ENCODE measurements around the gene HEYL.

Gene HEYL

GRCh38 chr1:39683591-39684312, 44.3 kb upstream of the HEYL start:
- Histone ChIP-seq H3K27me3 (replicated peaks; ENCODE audit: insufficient read depth, low read length) (no peaks in the 10 kb centered on the region), H3K36me3 (replicated peaks; ENCODE audit: insufficient read depth, low read length) (no peaks in the 10 kb centered on the region), H3K79me2 (ENCODE audit: low read length) (no peaks in the 10 kb centered on the region), H3K9me2 (replicated peaks; ENCODE audit: insufficient read depth, low read length) (no peaks in the 10 kb centered on the region), H3K27ac (ENCODE audit: low read length) (no peak overlapping the region), H3F3A (ENCODE audit: insufficient read depth, low read length) (peaks cover 23% of the 10 kb centered on the region), H3K4me3 (ENCODE audit: low read length) (no peak overlapping the region), H3K4me1 (ENCODE audit: low read length) (peaks cover 27% of the 10 kb centered on the region), H2AFZ (ENCODE audit: low read length) (no peak overlapping the region), H4K20me1 (ENCODE audit: insufficient read depth, low read length) (no peaks in the 10 kb centered on the region), H3K9me3 (replicated peaks; ENCODE audit: insufficient read depth, low read length) (no peaks in the 10 kb centered on the region), H3K4me2 (ENCODE audit: low read depth, low read length) (no peak overlapping the region), H3K9ac (ENCODE audit: low read length) (no peak overlapping the region)
- DNase-seq, result no peak
- TF ChIP-seq CTCF (IDR thresholded peaks at IDR 0.05; ENCODE audit: low read length), result no peak
- no peak for TF ChIP-seq EZH2phosphoT487 (IDR thresholded peaks at IDR 0.05; ENCODE audit: low read length)
- TF ChIP-seq EZH2 (optimal IDR thresholded peaks at IDR 0.05; ENCODE audit: low read depth, low read length), result no peak

GRCh38 chr1:39681999-39682398, 42.6 kb upstream of the HEYL start:
- H4K20me1 ChIP-seq (ENCODE audit: insufficient read depth, low read length), result no peaks in the 10 kb centered on the region
- H3K27me3 ChIP-seq (replicated peaks; ENCODE audit: insufficient read depth, low read length), result no peaks in the 10 kb centered on the region
- H3K79me2 ChIP-seq (ENCODE audit: low read length), result no peaks in the 10 kb centered on the region
- H3K4me1 ChIP-seq (ENCODE audit: low read length), result peaks cover 27% of the 10 kb centered on the region
- H3K9me2 ChIP-seq (replicated peaks; ENCODE audit: insufficient read depth, low read length), result no peaks in the 10 kb centered on the region
- no peak for TF ChIP-seq EZH2 (optimal IDR thresholded peaks at IDR 0.05; ENCODE audit: low read depth, low read length)
- no peak for TF ChIP-seq EZH2phosphoT487 (IDR thresholded peaks at IDR 0.05; ENCODE audit: low read length)
- TF ChIP-seq CTCF (IDR thresholded peaks at IDR 0.05; ENCODE audit: low read length), result no peak
- H3K9me3 ChIP-seq (replicated peaks; ENCODE audit: insufficient read depth, low read length), result no peaks in the 10 kb centered on the region
- no peak for DNase-seq
- H3K4me3 ChIP-seq (ENCODE audit: low read length), result no peak overlapping the region
- peak overlapping the region; percentile 15; the same call in 1 of the 2 replicates for H2AFZ ChIP-seq (ENCODE audit: low read length)
- H3K9ac ChIP-seq (ENCODE audit: low read length), result no peak overlapping the region; the same call in 1 of the 2 replicates
- peak overlapping the region; percentile 85; the same call in 1 of the 2 replicates for H3K27ac ChIP-seq (ENCODE audit: low read length)
- H3K36me3 ChIP-seq (replicated peaks; ENCODE audit: insufficient read depth, low read length), result no peaks in the 10 kb centered on the region
- peaks cover 23% of the 10 kb centered on the region for H3F3A ChIP-seq (ENCODE audit: insufficient read depth, low read length)
- peak overlapping the region; percentile 85; the same call in 1 of the 2 replicates for H3K4me2 ChIP-seq (ENCODE audit: low read depth, low read length)

- no peaks in the 10 kb centered on the region for H4K20me1 ChIP-seq (ENCODE audit: insufficient read depth, low read length)
- H3K36me3 ChIP-seq (replicated peaks; ENCODE audit: insufficient read depth, low read length), result no peaks in the 10 kb centered on the region
- peak overlapping the region; percentile 48; the same call in 1 of the 2 replicates for H3K9ac ChIP-seq (ENCODE audit: low read length)
- TF ChIP-seq EZH2 (optimal IDR thresholded peaks at IDR 0.05; ENCODE audit: low read depth, low read length) (no peak), EZH2phosphoT487 (IDR thresholded peaks at IDR 0.05; ENCODE audit: low read length) (no peak), CTCF (IDR thresholded peaks at IDR 0.05; ENCODE audit: low read length) (no peak)
- H3K27ac ChIP-seq (ENCODE audit: low read length), result peak overlapping the region; percentile 85
- H3K9me3 ChIP-seq (replicated peaks; ENCODE audit: insufficient read depth, low read length), result no peaks in the 10 kb centered on the region
- no peaks in the 10 kb centered on the region for H3K79me2 ChIP-seq (ENCODE audit: low read length)
- H3K27me3 ChIP-seq (replicated peaks; ENCODE audit: insufficient read depth, low read length), result no peaks in the 10 kb centered on the region
- H3F3A ChIP-seq (ENCODE audit: insufficient read depth, low read length), result peaks cover 23% of the 10 kb centered on the region
- H2AFZ ChIP-seq (ENCODE audit: low read length), result peak overlapping the region; percentile 32
- H3K4me1 ChIP-seq (ENCODE audit: low read length), result peaks cover 27% of the 10 kb centered on the region
- H3K9me2 ChIP-seq (replicated peaks; ENCODE audit: insufficient read depth, low read length), result no peaks in the 10 kb centered on the region
- H3K4me2 ChIP-seq (ENCODE audit: low read depth, low read length), result peak overlapping the region; percentile 85
- DNase-seq, result peak; percentile 80
- H3K4me3 ChIP-seq (ENCODE audit: low read length), result peak overlapping the region; percentile 47
Observed at GRCh38 chr1:39681294-39681693, 41.9 kb upstream of the HEYL start.

All from MM.1S (cell line).